Stimulated activated CD8-positive, alpha-beta memory T cell treated with anti-CD3 and anti-CD28 coated beads, Interleukin-12 subunit alpha, Interleukin-12 subunit beta, amount 100 ng/mL, for 1 hour (primary cell): ENCODE results near the gene ABL1.
"Not testable (repeated sequence)": the region's sequence is repeated elsewhere in the genome, so short reads cannot be mapped to it uniquely, and the experiment has no call there.

Source experiments
- DNase-seq: peaks from one replicate; pipeline ENCODE4 v3.0.0-alpha.2; 2020; ENCODE audit warnings: low read depth

The ABL1 gene

GRCh38 chr9:130904070-130905044, 69.3 kb downstream of the ABL1 start:
- no peak for DNase-seq

DNA sequence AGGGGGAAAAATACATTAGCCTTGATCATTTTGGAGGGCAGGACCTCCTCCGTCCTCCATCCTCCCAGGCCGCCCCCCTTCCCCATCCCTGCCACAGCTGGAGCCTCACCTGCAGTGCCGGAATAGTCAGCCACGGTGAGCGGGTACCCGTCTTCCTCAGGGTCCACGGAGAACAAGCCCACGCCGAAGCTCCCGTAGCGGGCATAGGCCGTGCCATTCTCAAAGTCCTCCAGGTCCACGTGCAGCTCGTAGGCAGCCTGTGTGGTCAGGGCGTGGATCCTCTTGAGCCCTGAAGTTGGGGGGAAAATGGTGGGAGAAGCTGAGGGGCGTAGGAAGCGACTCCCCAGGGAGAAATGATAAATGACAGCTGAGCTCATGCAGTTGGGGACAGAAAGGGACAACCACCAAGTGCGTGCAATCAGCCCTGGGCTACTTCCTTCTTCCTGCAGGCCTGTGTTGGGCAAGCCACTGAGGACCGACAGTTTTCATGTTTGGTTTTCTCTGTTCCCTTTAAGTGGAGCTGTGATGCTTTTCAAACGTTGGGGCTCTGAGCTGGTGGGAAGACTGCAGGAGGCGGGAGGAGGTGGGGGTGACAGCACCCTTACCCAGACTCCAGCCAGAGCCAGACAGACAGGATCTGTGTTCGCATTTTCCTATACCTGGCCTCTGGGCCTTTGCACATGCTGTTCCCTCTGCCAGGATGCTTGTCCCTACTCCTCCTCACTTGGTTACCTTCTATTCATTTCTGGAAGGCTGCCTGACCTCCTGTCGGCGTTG, 70.3 kb downstream of the ABL1 start:
- no peak for DNase-seq

- DNase-seq, result no peak
These were observed 71.1 kb downstream of the ABL1 start for GRCh38 chr9:130905902-130906734.

- DNase-seq, result no peak
These were observed 71.8 kb downstream of the ABL1 start for GRCh38 chr9:130906735-130907416.

GRCh38 chr9:130908146-130908877, 73.3 kb downstream of the ABL1 start:
- DNase-seq, result no peak

GRCh38 chr9:130908878-130909355, 73.9 kb downstream of the ABL1 start:
- no peak for DNase-seq

DNA sequence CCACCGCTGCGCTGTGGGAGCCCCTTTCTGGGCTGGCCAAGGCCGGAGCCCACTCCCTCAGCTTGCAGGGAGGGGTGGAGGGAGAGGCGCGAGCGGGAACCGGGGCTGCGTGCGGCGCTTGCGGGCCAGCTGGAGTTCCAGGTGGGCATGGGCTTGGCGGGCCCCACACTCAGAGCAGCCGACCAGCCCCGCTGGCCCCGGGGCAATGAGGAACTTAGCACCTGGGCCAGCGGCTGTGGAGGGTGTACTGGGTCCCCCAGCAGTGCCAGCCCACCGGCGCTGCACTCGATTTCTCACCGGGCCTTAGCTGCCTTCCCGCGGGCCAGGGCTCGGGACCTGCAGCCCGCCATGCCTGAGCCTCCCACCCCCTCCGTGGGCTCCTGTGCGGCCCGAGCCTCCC, 75.0 kb downstream of the ABL1 start:
- not testable (repeated sequence) for DNase-seq

GRCh38 chr9:130910670-130911069, 75.6 kb downstream of the ABL1 start:
- DNase-seq, result not testable (repeated sequence)

- no peak for DNase-seq
These were observed 76.4 kb downstream of the ABL1 start for GRCh38 chr9:130911254-130912049.

DNA sequence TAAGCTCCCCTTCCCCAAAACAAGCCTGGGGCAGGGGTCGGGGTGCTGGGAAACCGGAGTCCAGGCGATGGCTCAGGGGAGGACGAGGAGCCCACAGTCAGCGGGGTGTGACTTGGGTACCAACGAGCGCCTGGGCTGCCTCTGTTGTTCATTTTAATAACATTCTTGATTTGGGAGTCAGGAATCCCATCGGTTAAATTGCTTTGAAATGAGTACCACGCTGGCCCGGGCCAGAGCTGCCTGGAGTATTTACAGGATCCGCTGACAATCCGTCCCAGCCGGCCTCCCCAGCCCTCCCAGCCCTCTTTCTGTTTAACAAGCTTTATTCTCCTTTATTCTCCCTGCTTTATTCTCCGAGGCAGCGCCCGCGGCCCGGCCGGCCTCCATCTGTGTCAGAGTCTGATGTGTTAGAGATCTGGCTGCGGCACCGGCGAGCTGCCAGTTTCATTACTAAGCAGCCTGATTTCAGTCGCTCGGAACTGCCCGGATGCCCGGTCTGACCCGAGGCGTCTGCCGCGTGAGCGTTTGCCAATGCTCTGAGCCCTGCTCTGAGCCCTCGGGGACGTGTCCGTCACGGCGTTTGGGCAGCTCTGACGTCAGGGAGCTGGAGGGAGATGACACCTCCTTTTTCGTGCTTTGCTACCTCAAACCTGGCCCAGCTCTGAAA, 78.0 kb downstream of the ABL1 start:
- DNase-seq, result no peak

DNA sequence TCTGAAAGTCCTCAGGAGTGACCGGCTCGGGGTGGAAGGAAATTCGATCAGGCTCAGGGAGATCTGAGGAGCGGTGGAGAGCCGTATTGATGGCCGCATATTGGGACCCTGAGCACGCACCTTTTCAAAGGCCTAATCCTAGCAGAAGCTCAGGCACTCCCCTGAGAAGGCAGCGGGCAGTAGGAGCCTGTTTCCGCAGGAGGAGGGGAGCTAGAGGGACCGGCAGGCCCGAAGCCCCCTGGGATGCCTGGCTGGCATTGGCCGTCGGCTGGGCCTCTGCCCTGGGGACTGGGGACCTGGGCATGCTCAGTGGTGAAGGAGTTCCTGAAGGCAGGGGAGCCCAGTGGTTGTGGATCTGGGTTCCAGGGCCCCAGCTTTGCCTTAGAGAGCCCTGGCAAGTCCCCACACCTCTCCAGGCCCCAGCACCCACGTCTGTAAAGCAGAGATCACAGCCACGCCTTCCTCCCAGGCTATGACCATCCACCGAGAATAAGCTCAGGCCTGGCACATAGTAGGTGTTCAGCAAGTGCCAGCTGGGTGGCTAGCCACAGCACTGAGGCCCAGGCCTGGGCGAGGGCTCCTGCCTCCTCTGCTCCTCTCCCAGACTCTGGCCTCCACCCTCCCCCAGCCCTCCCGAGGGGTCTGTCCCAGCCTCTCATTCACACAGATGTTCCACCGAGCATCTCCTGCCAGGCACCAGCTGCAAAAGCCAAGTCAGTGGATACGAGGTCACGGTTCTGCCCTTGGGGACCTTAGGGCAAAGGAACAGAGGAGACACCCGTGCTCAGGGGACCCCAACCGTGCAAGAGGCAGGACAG, 78.8 kb downstream of the ABL1 start:
- DNase-seq, result no peak

DNA sequence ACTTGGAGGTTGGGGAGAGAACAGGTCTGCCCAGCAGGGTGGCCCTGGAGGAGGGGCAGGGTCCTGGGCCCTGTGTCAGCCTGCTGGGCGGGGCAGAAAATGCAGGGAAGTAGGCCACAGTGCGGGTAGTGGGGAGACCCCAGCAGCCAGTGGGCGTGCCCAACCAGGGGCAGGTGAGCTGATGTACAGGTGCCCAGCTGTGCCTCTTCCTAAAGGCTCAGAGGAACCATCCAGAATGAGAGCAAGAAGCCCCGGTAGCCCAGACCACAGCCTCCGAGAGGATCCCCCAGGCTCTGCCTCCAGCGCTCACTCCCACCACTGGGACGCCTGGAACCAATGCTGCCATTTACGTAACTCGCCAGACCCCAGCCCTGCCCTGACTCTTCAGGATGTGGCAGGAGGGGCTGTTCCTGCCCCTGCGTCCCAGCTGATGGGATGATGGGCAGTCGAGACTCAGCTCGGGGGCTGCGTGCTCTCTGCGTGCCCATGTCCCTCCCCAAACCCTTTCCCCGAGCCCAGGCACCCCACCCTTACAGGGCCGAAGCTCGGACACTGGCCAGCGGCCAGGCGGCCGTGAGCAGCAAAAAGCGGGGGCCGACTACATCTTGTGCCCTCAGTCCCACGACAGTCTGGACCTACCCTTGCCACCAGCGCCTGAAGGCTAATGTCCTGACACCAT, 79.5 kb downstream of the ABL1 start:
- no peak for DNase-seq

GRCh38 chr9:130915096-130915447, 80.0 kb downstream of the ABL1 start:
- no peak for DNase-seq

DNA sequence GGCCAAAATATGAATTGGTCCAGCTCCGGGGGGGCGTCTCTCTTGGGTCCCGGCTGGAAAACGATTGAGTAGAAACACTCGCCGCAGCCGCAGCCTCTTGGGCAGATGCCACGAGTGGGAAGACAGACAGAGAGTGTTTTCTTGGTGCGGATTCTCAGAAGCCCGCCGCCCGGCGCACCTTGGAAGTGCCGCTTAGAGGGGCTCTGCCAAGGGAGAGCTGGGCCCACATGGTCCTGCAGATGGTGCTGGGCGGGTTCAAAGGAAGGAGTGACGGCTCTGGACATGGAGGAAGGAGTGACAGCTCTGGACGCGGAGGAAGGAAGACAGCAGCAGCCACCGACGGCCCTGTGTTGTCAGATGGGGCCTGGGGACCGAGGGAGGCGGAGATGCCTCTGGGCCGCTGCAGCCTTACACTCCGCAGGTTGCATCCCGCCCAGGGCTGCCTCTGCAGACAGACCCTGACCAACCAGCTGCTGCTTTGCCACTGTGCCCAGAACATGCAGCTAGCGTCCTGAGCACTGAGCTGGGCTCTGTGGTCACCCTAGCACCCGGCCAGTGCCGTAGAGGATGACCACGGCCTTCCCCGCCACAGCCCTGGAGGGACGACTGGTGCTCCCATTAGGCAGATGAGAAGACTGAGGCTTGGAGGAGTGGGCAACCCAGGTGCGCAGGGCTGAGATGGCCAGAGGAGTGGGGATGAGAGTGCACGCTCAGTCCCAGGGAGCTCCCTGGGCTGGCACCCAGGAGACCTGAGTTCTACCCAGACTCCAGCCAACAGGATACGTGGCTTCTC, 82.3 kb downstream of the ABL1 start:
- DNase-seq, result no peak

DNA sequence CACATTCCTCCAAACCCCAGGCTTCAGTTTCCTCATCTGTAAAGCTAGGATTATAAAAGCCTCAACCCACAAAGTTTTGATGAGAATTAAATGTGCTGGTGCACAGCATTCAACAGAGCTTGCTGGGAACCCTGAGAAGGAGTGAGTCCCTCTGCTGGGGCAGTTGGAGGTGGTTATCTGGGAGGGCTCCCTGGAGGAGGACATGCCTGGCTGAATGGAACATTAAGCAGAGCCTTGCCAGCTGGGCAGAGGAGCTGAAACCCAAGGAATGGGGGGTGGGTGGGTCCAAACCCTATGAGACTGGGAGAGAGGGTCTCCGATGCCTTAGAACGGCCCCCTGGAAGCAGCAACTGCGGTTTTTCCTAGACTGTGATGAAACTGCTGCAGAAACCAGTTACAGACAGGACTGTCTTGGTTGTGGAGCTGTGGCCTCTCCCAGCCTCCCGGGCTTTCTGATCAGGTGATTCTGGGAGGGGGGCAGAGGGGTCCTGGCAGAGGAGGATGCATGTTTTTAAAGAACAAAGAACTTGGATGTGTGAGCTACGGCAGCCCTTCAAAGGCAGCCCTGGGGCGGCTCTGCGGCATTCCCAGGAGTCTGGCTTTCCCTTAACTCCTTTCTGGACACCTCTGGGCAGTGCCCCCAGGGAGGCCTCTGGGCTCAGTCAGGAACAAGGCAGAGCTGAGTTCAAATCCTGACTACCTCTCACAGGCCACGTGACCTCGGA, 83.2 kb downstream of the ABL1 start:
- no peak for DNase-seq

DNA sequence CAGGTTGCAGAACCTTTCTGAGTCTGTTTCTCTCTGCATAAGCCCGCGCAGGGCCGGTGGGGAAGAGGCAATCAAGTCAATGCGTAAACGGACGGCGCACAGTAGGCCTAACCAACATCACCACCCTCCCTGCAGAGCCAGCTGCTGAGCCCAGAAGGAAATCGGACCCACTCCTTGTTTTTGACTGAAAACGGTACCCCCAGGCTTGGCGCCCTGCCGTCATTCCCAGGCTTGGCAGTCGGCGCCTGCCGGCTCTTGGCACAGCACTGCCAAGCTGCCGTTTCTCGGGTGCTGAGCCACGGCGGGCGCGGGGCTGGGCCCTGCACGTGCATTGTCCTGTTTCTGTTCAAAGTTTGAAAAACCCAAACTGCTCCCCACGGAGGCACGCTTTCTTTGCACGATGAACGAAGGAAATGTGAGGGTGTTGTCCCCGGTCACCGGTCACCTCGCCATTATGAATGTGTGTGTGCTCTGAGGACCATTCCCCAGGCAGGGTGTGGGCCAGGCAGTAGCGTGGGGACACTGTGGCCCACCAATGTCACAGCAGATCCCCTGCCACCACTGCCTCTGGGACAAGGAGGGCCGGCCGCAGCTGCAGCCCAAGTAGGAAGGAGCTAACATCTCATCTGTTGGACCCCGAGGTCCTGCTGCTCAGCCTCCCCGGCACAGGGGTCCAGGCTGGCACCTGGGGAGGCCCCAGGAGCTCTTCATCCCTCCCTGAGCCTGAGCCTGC, 83.9 kb downstream of the ABL1 start:
- DNase-seq, result no peak
